Keratinocyte (primary cell): ENCODE results near the gene KLK11.

Experiments used
- CTCF ChIP-seq, 3 experiments: IDR thresholded peaks in 1 of 3; conservative IDR thresholded peaks in 1 of 3; optimal IDR thresholded peaks in 1 of 3; 2 replicates in 2 of 3; 3 replicates in 1 of 3; pipeline versions ENCODE3 to v1.5.1; 2011; ENCODE audit warnings: low read length in 3 of 3, mild to moderate bottlenecking in 3 of 3, moderate library complexity in 2 of 3, control low read depth in 1 of 3, inconsistent platforms in 1 of 3; ENCODE audit not compliant: insufficient read depth in 2 of 3; ENCODE audit errors: extremely low read depth in 1 of 3
- EZH2 ChIP-seq: IDR thresholded peaks from one replicate; pipeline ENCODE4 v1.6.1; 2012; ENCODE audit warnings: inconsistent platforms, mild to moderate bottlenecking, low read length, moderate library complexity

GRCh38 chr19:51065221-51065960 lies 39.0 kb upstream of the KLK11 start:
- TF ChIP-seq CTCF (optimal IDR thresholded peaks at IDR 0.05 in 1 of 3, IDR thresholded peaks at IDR 0.05 in 1 of 3, conservative IDR thresholded peaks at IDR 0.05 in 1 of 3; ENCODE audit: extremely low read depth in 1 of 3, insufficient read depth in 2 of 3, low read length in 3 of 3) (no peak), EZH2 (no peak)
